ENCODE results near the gene CMYA5. TPM values are rescaled to one million over a fixed set of nuclear protein-coding genes. Genes with fewer than 3 reads are reported as not detected.

CMYA5 gene
- total and polyA plus RNA-seq, 9 of the 15 experiments (the other 6 are each of a cell fraction or from before 2014, with no cell fraction given) = 0.18 to 1.1 (median 0.32) TPM

DNA sequence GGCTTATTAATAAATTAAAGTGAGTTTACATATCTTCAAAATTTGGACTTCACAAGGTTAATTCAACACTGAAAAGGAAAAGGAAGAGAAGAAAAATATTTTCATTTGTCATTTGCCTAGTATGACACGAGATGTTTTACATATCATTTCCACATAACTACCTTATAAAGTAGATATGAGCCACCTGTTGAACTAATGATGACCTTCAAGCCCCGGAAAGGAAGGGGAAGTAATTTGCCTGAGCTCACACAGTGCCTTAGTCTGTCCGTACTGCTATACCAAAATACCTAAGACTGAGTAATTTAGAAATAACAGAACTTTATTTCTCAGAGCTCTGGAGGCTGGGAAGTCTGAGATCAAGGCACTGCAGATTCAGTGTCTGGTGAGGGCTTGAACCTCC, 17.9 kb downstream of the CMYA5 start:
- WGBS (ENCODE audit: insufficient coverage, low coverage, missing lambda C conversion rate) = 3% methylated on average over 3 of the region's 3 CpGs
- no peak for FAIRE-seq

DNA sequence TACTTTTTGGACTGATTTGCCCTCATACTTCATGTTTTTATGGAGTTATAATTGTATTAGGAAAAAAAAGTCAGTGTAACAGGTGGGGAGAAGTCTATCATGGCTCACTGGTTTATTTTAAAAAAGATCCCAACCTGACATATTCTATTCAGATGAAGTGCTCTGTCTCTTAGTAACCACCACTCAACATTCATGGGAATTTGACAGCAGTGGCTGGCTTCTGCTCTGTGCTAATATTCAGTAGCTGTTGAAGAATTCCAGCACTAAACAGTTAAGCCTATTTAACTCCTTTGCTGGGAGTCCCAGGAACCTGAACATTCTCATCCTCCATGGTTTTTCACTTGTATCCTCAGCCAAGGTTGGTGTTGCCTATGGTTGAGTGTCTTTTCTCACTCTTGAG, 23.1 kb downstream of the CMYA5 start:
- CTCF ChIA-PET (ENCODE audit: low intra/inter-chr PET ratio) = interaction anchor here (0.7 kb wide), 1 partner anchor 12 kb away, joined by 3 read pairs; no protein-coding TSS in a partner anchor
- no TSS peak for BruUV-seq (replicated peaks)
- ATAC-seq (no peak), DNase-seq (ENCODE audit: extremely low read depth in 1 of 4, low spot score in 3 of 4) (no peak), FAIRE-seq (no peak)
- Histone ChIP-seq H3K27ac (ENCODE audit: extremely low read depth, low read depth, low read length) (no peak overlapping the region), H2AFZ (ENCODE audit: low read depth, low read length) (no peak overlapping the region), H3K79me2 (ENCODE audit: control insufficient read depth, insufficient read depth, low read length) (no peaks in the 10 kb centered on the region), H3K9ac (ENCODE audit: insufficient read depth in 1 of 2, low read depth in 2 of 2, low read length in 2 of 2) (no peak overlapping the region), H3K4me2 (ENCODE audit: insufficient read depth, low read length) (no peak overlapping the region), H3K36me3 (ENCODE audit: control insufficient read depth, insufficient read depth, low read length) (no peaks in the 10 kb centered on the region), H3K4me3 (no peak overlapping the region), H3K9me1 (ENCODE audit: control insufficient read depth, insufficient read depth, low read length) (no peaks in the 10 kb centered on the region), H3K4me1 (replicated peaks in 1 of 2; ENCODE audit: control insufficient read depth in 2 of 2, insufficient read depth in 2 of 2, low read length in 2 of 2) (no peaks in the 10 kb centered on the region), H3K27me3 (ENCODE audit: control insufficient read depth in 2 of 2, insufficient read depth in 2 of 2, low read length in 2 of 2) (peaks cover 3 to 6% of the 10 kb centered on the region in 2 experiments; a peak in 2 of 5 replicates), H4K20me1 (replicated peaks; ENCODE audit: control insufficient read depth, insufficient read depth, low read length) (no peaks in the 10 kb centered on the region), H3K9me3 (replicated peaks; ENCODE audit: control insufficient read depth, insufficient read depth, low read depth, low read length) (no peaks in the 10 kb centered on the region)
- in situ Hi-C loops (cut with MboI) = no loop called here
- intact Hi-C loops (cut with micrococcal nuclease) = no loop called here
- POLR2A ChIA-PET = no interaction called here
- TF ChIP-seq, protein P1, sequence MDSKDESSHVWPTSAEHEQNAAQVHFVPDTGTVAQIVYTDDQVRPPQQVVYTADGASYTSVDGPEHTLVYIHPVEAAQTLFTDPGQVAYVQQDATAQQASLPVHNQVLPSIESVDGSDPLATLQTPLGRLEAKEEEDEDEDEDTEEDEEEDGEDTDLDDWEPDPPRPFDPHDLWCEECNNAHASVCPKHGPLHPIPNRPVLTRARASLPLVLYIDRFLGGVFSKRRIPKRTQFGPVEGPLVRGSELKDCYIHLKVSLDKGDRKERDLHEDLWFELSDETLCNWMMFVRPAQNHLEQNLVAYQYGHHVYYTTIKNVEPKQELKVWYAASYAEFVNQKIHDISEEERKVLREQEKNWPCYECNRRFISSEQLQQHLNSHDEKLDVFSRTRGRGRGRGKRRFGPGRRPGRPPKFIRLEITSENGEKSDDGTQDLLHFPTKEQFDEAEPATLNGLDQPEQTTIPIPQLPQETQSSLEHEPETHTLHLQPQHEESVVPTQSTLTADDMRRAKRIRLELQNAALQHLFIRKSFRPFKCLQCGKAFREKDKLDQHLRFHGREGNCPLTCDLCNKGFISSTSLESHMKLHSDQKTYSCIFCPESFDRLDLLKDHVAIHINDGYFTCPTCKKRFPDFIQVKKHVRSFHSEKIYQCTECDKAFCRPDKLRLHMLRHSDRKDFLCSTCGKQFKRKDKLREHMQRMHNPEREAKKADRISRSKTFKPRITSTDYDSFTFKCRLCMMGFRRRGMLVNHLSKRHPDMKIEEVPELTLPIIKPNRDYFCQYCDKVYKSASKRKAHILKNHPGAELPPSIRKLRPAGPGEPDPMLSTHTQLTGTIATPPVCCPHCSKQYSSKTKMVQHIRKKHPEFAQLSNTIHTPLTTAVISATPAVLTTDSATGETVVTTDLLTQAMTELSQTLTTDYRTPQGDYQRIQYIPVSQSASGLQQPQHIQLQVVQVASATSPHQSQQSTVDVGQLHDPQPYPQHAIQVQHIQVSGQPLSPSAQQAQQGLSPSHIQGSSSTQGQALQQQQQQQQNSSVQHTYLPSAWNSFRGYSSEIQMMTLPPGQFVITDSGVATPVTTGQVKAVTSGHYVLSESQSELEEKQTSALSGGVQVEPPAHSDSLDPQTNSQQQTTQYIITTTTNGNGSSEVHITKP (IDR thresholded peaks at IDR 0.05; ENCODE audit: partially characterized antibody) = no peak
- TF ChIP-seq, protein P2, sequence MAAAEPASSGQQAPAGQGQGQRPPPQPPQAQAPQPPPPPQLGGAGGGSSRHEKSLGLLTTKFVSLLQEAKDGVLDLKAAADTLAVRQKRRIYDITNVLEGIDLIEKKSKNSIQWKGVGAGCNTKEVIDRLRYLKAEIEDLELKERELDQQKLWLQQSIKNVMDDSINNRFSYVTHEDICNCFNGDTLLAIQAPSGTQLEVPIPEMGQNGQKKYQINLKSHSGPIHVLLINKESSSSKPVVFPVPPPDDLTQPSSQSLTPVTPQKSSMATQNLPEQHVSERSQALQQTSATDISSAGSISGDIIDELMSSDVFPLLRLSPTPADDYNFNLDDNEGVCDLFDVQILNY (CRISPR knock-in tag; IDR thresholded peaks at IDR 0.05) = no peak
- TF ChIP-seq, protein P3, sequence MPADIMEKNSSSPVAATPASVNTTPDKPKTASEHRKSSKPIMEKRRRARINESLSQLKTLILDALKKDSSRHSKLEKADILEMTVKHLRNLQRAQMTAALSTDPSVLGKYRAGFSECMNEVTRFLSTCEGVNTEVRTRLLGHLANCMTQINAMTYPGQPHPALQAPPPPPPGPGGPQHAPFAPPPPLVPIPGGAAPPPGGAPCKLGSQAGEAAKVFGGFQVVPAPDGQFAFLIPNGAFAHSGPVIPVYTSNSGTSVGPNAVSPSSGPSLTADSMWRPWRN (IDR thresholded peaks at IDR 0.05; ENCODE audit: low read depth) = no peak
- no peak for TF ChIP-seq SRSF1 (IDR thresholded peaks at IDR 0.05; ENCODE audit: low read depth, low read length)
- TF ChIP-seq ZC3H4 (CRISPR knock-in tag; IDR thresholded peaks at IDR 0.05; ENCODE audit: borderline replicate concordance) = no peak
- TF ChIP-seq, protein P4, sequence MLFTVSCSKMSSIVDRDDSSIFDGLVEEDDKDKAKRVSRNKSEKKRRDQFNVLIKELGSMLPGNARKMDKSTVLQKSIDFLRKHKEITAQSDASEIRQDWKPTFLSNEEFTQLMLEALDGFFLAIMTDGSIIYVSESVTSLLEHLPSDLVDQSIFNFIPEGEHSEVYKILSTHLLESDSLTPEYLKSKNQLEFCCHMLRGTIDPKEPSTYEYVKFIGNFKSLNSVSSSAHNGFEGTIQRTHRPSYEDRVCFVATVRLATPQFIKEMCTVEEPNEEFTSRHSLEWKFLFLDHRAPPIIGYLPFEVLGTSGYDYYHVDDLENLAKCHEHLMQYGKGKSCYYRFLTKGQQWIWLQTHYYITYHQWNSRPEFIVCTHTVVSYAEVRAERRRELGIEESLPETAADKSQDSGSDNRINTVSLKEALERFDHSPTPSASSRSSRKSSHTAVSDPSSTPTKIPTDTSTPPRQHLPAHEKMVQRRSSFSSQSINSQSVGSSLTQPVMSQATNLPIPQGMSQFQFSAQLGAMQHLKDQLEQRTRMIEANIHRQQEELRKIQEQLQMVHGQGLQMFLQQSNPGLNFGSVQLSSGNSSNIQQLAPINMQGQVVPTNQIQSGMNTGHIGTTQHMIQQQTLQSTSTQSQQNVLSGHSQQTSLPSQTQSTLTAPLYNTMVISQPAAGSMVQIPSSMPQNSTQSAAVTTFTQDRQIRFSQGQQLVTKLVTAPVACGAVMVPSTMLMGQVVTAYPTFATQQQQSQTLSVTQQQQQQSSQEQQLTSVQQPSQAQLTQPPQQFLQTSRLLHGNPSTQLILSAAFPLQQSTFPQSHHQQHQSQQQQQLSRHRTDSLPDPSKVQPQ (CRISPR knock-in tag; IDR thresholded peaks at IDR 0.05; ENCODE audit: borderline replicate concordance) = no peak
- TF ChIP-seq ETV5 (CRISPR knock-in tag; IDR thresholded peaks at IDR 0.05; ENCODE audit: low read depth) = no peak

More for the DNA sequence above, 17.9 kb downstream of the CMYA5 start:
- DNase-seq (ENCODE audit: extremely low read depth in 1 of 4, low spot score in 3 of 4) (no peak), ATAC-seq (no peak)
- no peaks in the 10 kb centered on the region for H3K9me1 ChIP-seq (ENCODE audit: control insufficient read depth, insufficient read depth, low read length)
- no peaks in the 10 kb centered on the region for H3K79me2 ChIP-seq (ENCODE audit: control insufficient read depth, insufficient read depth, low read length)
- H3K4me3 ChIP-seq = no peak overlapping the region
- ChIA-PET CTCF (ENCODE audit: low intra/inter-chr PET ratio) (no interaction called here), POLR2A (no interaction called here)
- in situ Hi-C loops (cut with MboI) (no loop called here), intact Hi-C loops (cut with micrococcal nuclease) (no loop called here)
- H3K27ac ChIP-seq (ENCODE audit: extremely low read depth, low read depth, low read length) = no peak overlapping the region
- BruUV-seq (replicated peaks) = no TSS peak
- H4K20me1 ChIP-seq (replicated peaks; ENCODE audit: control insufficient read depth, insufficient read depth, low read length) = no peaks in the 10 kb centered on the region
- H3K9ac ChIP-seq (ENCODE audit: insufficient read depth in 1 of 2, low read depth in 2 of 2, low read length in 2 of 2) = no peak overlapping the region
- H3K4me1 ChIP-seq (replicated peaks in 1 of 2; ENCODE audit: control insufficient read depth in 2 of 2, insufficient read depth in 2 of 2, low read length in 2 of 2) = no peaks in the 10 kb centered on the region
- no peaks in the 10 kb centered on the region for H3K9me3 ChIP-seq (replicated peaks; ENCODE audit: control insufficient read depth, insufficient read depth, low read depth, low read length)
- H3K36me3 ChIP-seq (ENCODE audit: control insufficient read depth, insufficient read depth, low read length) = no peaks in the 10 kb centered on the region
- TF ChIP-seq ZEB2 (IDR thresholded peaks at IDR 0.05) = no peak
- no peak for TF ChIP-seq MAFK (IDR thresholded peaks at IDR 0.05; ENCODE audit: low read length)
- no peak overlapping the region for H3K4me2 ChIP-seq (ENCODE audit: insufficient read depth, low read length)
- peaks cover 0 to 6% of the 10 kb centered on the region in 2 experiments; a peak in 1 of 5 replicates for H3K27me3 ChIP-seq (ENCODE audit: control insufficient read depth in 2 of 2, insufficient read depth in 2 of 2, low read length in 2 of 2)
- no peak overlapping the region for H2AFZ ChIP-seq (ENCODE audit: low read depth, low read length)

All from K562 (cell line).